ENCODE results near the gene SPRED2. TPM values are rescaled to one million over a fixed set of nuclear protein-coding genes. Genes with fewer than 3 reads are reported as not detected.

Gene SPRED2
- total RNA-seq, 1 experiment from 2014 or later, result 33.3 TPM

DNA sequence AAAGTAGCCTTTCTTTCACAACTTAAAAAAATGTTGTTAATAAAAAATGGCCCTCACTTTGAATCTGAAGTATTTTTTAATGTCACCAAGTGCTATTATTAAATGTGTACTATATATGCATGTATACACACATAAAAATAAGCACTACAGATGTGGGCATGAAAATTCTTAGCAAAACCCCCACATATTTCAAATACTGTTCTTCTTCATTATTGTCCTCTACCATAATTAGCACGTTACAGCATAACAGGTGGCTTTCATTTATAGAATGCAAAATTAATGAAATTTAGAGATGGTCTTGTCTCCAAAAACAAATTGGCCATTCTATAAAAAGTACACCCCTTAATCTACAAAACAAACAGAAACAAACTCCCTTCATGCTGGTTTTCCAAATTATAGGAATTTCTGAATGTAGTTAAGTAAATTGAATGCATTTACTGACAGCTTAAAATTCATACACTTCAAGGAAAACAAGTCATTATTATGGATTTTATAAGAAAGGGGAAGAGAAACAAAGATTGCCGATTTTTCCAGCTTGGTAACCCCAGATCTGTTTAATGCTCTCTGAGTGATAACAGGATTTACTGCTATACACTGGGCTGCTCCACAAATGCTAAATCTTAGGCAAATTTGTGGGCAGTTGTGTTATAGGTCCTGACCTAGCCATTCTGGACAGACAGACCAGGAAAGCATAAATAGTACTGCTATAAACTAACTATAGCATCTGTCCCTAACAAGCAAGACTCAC is 67.2 kb downstream of the SPRED2 start:
- no peaks in the 10 kb centered on the region for H3K27me3 Mint-ChIP-seq (ENCODE audit: unreplicated experiment)
- H3K36me3 Mint-ChIP-seq (ENCODE audit: insufficient read depth, unreplicated experiment), result no peaks in the 10 kb centered on the region
- TF ChIP-seq, protein P1, sequence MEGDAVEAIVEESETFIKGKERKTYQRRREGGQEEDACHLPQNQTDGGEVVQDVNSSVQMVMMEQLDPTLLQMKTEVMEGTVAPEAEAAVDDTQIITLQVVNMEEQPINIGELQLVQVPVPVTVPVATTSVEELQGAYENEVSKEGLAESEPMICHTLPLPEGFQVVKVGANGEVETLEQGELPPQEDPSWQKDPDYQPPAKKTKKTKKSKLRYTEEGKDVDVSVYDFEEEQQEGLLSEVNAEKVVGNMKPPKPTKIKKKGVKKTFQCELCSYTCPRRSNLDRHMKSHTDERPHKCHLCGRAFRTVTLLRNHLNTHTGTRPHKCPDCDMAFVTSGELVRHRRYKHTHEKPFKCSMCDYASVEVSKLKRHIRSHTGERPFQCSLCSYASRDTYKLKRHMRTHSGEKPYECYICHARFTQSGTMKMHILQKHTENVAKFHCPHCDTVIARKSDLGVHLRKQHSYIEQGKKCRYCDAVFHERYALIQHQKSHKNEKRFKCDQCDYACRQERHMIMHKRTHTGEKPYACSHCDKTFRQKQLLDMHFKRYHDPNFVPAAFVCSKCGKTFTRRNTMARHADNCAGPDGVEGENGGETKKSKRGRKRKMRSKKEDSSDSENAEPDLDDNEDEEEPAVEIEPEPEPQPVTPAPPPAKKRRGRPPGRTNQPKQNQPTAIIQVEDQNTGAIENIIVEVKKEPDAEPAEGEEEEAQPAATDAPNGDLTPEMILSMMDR (IDR thresholded peaks at IDR 0.05; ENCODE audit: unreplicated experiment), result no peak
- BruUV-seq (replicated peaks), result no TSS peak
- no peak for DNase-seq
- CTCF ChIA-PET, result interaction anchor here (0.8 kb wide), 1 partner anchor 18 kb away, joined by 3 read pairs; no protein-coding TSS in a partner anchor
- H3K4me3 Mint-ChIP-seq (ENCODE audit: low read depth, unreplicated experiment), result no peak overlapping the region
- intact Hi-C loops (cut with micrococcal nuclease; ENCODE audit: unreplicated experiment), result no loop called here
- H3K4me1 Mint-ChIP-seq (ENCODE audit: low read depth, unreplicated experiment), result peaks cover 43% of the 10 kb centered on the region
- H3K9me3 Mint-ChIP-seq (ENCODE audit: low read depth, unreplicated experiment), result no peaks in the 10 kb centered on the region
- H3K27ac Mint-ChIP-seq (ENCODE audit: unreplicated experiment), result no peak overlapping the region

DNA sequence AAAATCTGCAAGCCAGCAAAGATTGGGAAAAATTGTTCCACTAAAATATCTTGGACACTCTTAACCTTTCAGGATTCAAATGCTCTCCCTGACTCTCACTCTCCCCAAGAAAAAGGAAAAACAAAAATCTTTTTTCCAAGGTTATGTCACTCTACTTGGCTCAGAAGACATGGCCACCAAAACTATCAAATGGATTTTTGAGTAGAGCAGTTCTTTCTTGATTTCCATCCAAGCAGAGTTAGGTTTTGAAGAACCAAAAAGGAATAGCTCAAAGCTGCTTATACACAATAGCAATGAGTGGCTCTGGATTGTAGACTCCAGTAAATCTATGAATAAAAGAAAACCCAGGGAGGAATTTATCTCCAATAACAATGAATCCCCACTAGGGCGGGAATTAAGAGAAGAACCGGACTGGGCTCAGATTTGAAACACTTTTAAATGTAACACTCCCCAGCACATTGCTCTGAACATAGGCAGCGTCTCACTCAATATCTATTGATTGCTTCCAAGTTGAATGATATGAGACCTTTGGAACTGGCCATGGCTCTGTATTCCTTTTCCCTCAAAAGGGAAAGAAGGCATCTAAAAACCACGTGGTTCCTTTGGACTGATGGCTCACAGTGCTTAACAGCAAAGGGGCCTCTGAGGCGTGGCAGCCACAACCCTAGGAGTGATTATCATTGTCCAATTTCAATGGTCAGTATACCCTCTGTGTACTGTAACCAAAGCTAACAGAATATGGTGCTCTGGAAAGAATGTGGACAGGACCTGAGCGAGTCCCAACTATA is 68.3 kb downstream of the SPRED2 start:
- H3K4me1 Mint-ChIP-seq (ENCODE audit: low read depth, unreplicated experiment), result peaks cover 43% of the 10 kb centered on the region

DNA sequence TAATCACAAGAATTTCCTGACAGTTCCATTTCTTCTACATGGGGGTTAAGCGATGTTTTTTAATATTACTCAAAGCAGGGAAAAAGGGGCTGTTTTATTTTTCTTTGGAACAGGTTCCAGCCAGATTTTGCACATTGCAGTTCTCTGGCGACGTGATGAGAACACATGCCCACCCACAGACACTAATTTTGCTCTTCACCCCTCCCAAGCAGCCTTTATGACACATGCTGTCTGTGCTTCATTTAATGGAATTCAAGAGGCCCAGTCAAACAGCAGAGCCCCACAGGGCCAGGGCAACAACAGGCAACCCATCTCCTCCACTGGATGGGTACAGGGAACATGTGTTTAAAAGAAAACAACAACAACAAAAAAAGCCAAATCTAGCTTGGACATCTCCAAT is 70.8 kb downstream of the SPRED2 start:
- no peak for DNase-seq
- intact Hi-C loops (cut with micrococcal nuclease; ENCODE audit: unreplicated experiment), result no loop called here
- Mint-ChIP-seq H3K4me3 (ENCODE audit: low read depth, unreplicated experiment) (no peak overlapping the region), H3K27ac (ENCODE audit: unreplicated experiment) (no peak overlapping the region), H3K36me3 (ENCODE audit: insufficient read depth, unreplicated experiment) (no peaks in the 10 kb centered on the region), H3K9me3 (ENCODE audit: low read depth, unreplicated experiment) (no peaks in the 10 kb centered on the region), H3K27me3 (ENCODE audit: unreplicated experiment) (no peaks in the 10 kb centered on the region), H3K4me1 (ENCODE audit: low read depth, unreplicated experiment) (peaks cover 28% of the 10 kb centered on the region)
- BruUV-seq (replicated peaks), result no TSS peak
- CTCF ChIA-PET, result no interaction called here
- TF ChIP-seq, protein P1 (IDR thresholded peaks at IDR 0.05; ENCODE audit: unreplicated experiment), result no peak

More for the DNA sequence above, 68.3 kb downstream of the SPRED2 start:
- intact Hi-C loops (cut with micrococcal nuclease; ENCODE audit: unreplicated experiment), result no loop called here
- DNase-seq, result no peak
- CTCF ChIA-PET, result interaction anchor here (0.8 kb wide), 1 partner anchor 81 kb away, joined by 3 read pairs; no protein-coding TSS in a partner anchor
- BruUV-seq (replicated peaks), result no TSS peak
- Mint-ChIP-seq H3K27me3 (ENCODE audit: unreplicated experiment) (no peaks in the 10 kb centered on the region), H3K4me3 (ENCODE audit: low read depth, unreplicated experiment) (no peak overlapping the region), H3K9me3 (ENCODE audit: low read depth, unreplicated experiment) (no peaks in the 10 kb centered on the region), H3K36me3 (ENCODE audit: insufficient read depth, unreplicated experiment) (no peaks in the 10 kb centered on the region), H3K27ac (ENCODE audit: unreplicated experiment) (no peak overlapping the region)
- TF ChIP-seq, protein P1 (IDR thresholded peaks at IDR 0.05; ENCODE audit: unreplicated experiment), result no peak

DNA sequence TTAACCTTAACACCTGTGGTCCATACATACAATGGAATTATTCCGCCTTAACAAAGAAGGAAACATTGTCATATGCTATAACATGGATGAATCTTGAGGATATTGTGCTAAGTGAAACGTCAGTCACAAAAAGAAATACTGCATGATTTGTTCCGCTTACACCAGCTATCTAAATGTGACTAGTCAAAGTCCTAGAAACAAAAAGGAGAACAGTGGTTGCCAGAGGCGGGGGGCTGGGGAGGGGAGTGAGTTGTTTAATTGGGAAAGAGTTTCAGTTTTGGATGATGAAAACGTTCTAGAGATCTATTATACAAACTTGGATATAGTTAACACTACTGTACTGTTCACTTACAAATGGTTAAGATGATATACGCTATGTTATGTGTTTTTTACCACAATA is 72.0 kb downstream of the SPRED2 start:
- Mint-ChIP-seq H3K27ac (ENCODE audit: unreplicated experiment) (no peak overlapping the region), H3K4me3 (ENCODE audit: low read depth, unreplicated experiment) (no peak overlapping the region), H3K36me3 (ENCODE audit: insufficient read depth, unreplicated experiment) (peaks cover 2% of the 10 kb centered on the region), H3K27me3 (ENCODE audit: unreplicated experiment) (no peaks in the 10 kb centered on the region), H3K4me1 (ENCODE audit: low read depth, unreplicated experiment) (peaks cover 24% of the 10 kb centered on the region), H3K9me3 (ENCODE audit: low read depth, unreplicated experiment) (no peaks in the 10 kb centered on the region)
- no TSS peak for BruUV-seq (replicated peaks)
- DNase-seq, result no peak
- TF ChIP-seq, protein P1 (IDR thresholded peaks at IDR 0.05; ENCODE audit: unreplicated experiment), result no peak
- CTCF ChIA-PET, result interaction anchor here (0.6 kb wide), 1 partner anchor 1826 kb away, joined by 3 read pairs; no protein-coding TSS in a partner anchor
- intact Hi-C loops (cut with micrococcal nuclease; ENCODE audit: unreplicated experiment), result no loop called here
